BE2C (cell line): ENCODE measurements around the gene FAM228B.

Experiments
- DNase-seq: peaks from one replicate; pipeline ENCODE4 v3.0.0-alpha.2; 2020
- H3K27me3 ChIP-seq: fragments of 250-450 bp; sonication (Bioruptor Pico); 2 replicates; pipeline ENCODE4 v1.5.1; 2020; ENCODE audit warnings: mild to moderate bottlenecking
- H3K36me3 ChIP-seq: fragments of 250-450 bp; sonication (Bioruptor Pico); 2 replicates; pipeline ENCODE4 v1.5.1; 2020; ENCODE audit warnings: mild to moderate bottlenecking
- H3K4me1 ChIP-seq: fragments of 250-450 bp; sonication (Bioruptor Pico); 2 replicates; pipeline ENCODE4 v1.5.1; 2020
- H3K4me3 ChIP-seq: 2 replicates; pipeline ENCODE4 v1.5.1; 2011; ENCODE audit warnings: low read depth, low read length
- H3K9me3 ChIP-seq: fragments of 250-450 bp; sonication (Bioruptor Pico); 2 replicates; pipeline ENCODE4 v1.5.1; 2020
- TF ChIP-seq, protein P1 (sequence below): IDR thresholded peaks from 2 replicates; pipeline ENCODE4 v1.5.1; 2012; ENCODE audit warnings: mild to moderate bottlenecking, low read depth, low read length

The FAM228B gene

DNA sequence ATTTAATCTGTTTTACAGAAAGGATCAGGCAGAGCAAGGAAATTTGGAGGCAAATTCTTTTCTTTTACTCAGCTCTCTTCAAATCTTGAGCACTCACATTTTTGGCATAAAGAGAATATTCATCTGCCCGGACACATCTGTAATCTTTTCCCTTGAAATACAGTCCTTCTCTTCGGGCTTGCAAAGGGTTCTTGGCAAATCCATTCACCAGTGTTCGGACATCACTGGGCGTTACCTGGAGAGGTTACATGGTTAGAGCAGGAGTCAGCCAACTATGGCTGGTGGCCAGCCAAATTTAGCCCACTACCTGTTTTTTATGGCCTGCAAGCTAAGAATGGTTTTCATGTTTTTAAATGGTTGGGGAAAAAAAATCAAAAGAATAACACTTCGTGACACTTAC lies 2.2 kb upstream of the FAM228B start:
- TF ChIP-seq, protein P1, sequence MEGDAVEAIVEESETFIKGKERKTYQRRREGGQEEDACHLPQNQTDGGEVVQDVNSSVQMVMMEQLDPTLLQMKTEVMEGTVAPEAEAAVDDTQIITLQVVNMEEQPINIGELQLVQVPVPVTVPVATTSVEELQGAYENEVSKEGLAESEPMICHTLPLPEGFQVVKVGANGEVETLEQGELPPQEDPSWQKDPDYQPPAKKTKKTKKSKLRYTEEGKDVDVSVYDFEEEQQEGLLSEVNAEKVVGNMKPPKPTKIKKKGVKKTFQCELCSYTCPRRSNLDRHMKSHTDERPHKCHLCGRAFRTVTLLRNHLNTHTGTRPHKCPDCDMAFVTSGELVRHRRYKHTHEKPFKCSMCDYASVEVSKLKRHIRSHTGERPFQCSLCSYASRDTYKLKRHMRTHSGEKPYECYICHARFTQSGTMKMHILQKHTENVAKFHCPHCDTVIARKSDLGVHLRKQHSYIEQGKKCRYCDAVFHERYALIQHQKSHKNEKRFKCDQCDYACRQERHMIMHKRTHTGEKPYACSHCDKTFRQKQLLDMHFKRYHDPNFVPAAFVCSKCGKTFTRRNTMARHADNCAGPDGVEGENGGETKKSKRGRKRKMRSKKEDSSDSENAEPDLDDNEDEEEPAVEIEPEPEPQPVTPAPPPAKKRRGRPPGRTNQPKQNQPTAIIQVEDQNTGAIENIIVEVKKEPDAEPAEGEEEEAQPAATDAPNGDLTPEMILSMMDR: no peak
- no peaks in the 10 kb centered on the region for H3K36me3 ChIP-seq
- DNase-seq: no peak
- peaks cover 6% of the 10 kb centered on the region; the same call in 1 of the 2 replicates for H3K27me3 ChIP-seq
- no peaks in the 10 kb centered on the region; the same call in 1 of the 2 replicates for H3K9me3 ChIP-seq
- no peak overlapping the region for H3K4me3 ChIP-seq
- H3K4me1 ChIP-seq: peaks cover 18% of the 10 kb centered on the region

DNA sequence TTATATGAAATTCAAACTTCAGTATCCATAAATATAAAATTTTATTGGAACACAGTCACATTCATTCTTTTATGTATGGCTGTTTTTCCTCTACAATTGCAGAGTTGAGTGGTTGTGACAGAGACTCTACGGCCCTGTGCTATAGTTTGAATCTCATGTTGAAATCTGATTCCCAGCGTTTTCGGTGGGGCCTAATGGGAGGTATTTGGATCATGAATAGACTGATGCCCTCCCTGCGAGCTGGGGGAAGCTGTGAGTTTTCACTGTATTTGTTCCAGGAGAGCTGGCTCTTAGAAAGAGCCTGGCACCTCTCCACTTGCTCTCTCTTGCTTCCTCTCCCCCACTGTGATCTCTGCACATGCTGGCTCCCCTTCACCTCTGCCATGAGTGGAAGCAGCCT lies 1.8 kb upstream of the FAM228B start:
- peaks cover 6% of the 10 kb centered on the region; the same call in 1 of the 2 replicates for H3K27me3 ChIP-seq
- H3K36me3 ChIP-seq: no peaks in the 10 kb centered on the region
- TF ChIP-seq, protein P1: no peak
- no peak for DNase-seq
- no peaks in the 10 kb centered on the region; the same call in 1 of the 2 replicates for H3K9me3 ChIP-seq
- H3K4me3 ChIP-seq: no peak overlapping the region
- H3K4me1 ChIP-seq: peaks cover 18% of the 10 kb centered on the region

GRCh38 chr2:24122366-24123194 lies 689 bp upstream of the FAM228B start:
- no peaks in the 10 kb centered on the region for H3K36me3 ChIP-seq
- no peaks in the 10 kb centered on the region; the same call in 1 of the 2 replicates for H3K9me3 ChIP-seq
- no peak for DNase-seq
- TF ChIP-seq, protein P1: no peak
- peaks cover 6% of the 10 kb centered on the region; the same call in 1 of the 2 replicates for H3K27me3 ChIP-seq
- H3K4me3 ChIP-seq: peak overlapping the region; percentile 61
- H3K4me1 ChIP-seq: peaks cover 16% of the 10 kb centered on the region

- Histone ChIP-seq H3K36me3 (no peaks in the 10 kb centered on the region), H3K4me3 (peak overlapping the region; percentile 61), H3K9me3 (no peaks in the 10 kb centered on the region; the same call in 1 of the 2 replicates), H3K4me1 (peaks cover 5% of the 10 kb centered on the region), H3K27me3 (peaks cover 6% of the 10 kb centered on the region; the same call in 1 of the 2 replicates)
- TF ChIP-seq, protein P1: no peak
- no peak for DNase-seq
These were observed 782 bp downstream of the FAM228B start for GRCh38 chr2:24123922-24124580.

DNA sequence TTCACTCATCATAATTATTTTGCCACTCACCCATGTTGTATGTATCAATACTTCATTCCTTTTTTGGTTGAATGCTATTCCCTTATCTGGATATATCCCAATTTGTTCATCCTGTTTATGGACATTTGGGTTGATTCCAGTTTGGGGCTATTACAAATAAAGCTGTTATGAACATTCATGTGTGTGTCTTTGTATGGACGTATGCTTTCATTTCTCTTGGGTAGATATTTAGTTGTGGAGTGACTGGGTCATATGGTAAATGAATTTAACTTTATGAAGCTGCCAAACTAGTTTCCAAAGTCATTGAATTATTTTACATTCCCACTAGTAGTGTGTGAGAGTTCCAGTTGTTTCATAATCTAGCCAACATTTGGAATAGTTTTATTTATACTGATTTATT lies 2.7 kb downstream of the FAM228B start:
- H3K4me3 ChIP-seq: no peak overlapping the region
- no peaks in the 10 kb centered on the region for H3K36me3 ChIP-seq
- TF ChIP-seq, protein P1: no peak
- H3K27me3 ChIP-seq: peaks cover 6% of the 10 kb centered on the region; the same call in 1 of the 2 replicates
- 0 out of 2 replicates have a peak, but pooled peaks cover 2% of the 10 kb centered on the region for H3K4me1 ChIP-seq
- no peaks in the 10 kb centered on the region; the same call in 1 of the 2 replicates for H3K9me3 ChIP-seq
- no peak for DNase-seq
